ENCODE results near the gene SYVN1. TPM values are rescaled to one million over a fixed set of nuclear protein-coding genes. Genes with fewer than 3 reads are reported as not detected.

SYVN1 gene
- total and polyA plus RNA-seq, 10 of the 15 experiments (the other 5 are each of a cell fraction or from before 2014, with no cell fraction given) = 0.79 to 63.6 (median 20.1) TPM

GRCh38 chr11:65087216-65087615 lies 47.1 kb downstream of the SYVN1 start:
- Histone ChIP-seq H3K9me3 (replicated peaks; ENCODE audit: control insufficient read depth, insufficient read depth, low read length) (no peaks in the 10 kb centered on the region), H4K20me1 (ENCODE audit: control insufficient read depth, insufficient read depth) (no peaks in the 10 kb centered on the region), H3K4me1 (ENCODE audit: control insufficient read depth, insufficient read depth, low read length) (peaks cover 7% of the 10 kb centered on the region), H3K79me2 (ENCODE audit: control insufficient read depth, insufficient read depth, low read length) (peaks cover 26% of the 10 kb centered on the region), H3K27ac (ENCODE audit: control insufficient read depth, insufficient read depth) (no peak overlapping the region), H3K4me3 (no peak overlapping the region), H2AFZ (ENCODE audit: control insufficient read depth, low read depth, low read length) (no peak overlapping the region), H3K36me3 (ENCODE audit: control insufficient read depth in 2 of 2, insufficient read depth in 2 of 2, low read length in 1 of 2) (peaks cover 5 to 11% of the 10 kb centered on the region in 2 experiments), H3K27me3 (replicated peaks in 1 of 2; ENCODE audit: control insufficient read depth in 2 of 2, insufficient read depth in 2 of 2, low read length in 1 of 2) (no peaks in the 10 kb centered on the region), H3K9ac (ENCODE audit: control insufficient read depth, insufficient read depth, low read length) (no peak overlapping the region), H3K4me2 (ENCODE audit: control insufficient read depth, insufficient read depth) (no peak overlapping the region)
- in situ Hi-C loops (cut with MboI) = no loop called here
- WGBS (ENCODE audit: insufficient coverage, insufficient replicate concordance, low lambda C conversion rate, missing lambda C conversion rate) = 90% methylated on average over 11 of the region's 11 CpGs
- intact Hi-C loops (cut with micrococcal nuclease; ENCODE audit: unreplicated experiment) = no loop called here
- BruUV-seq (replicated peaks) = no TSS peak
- ATAC-seq (no peak), FAIRE-seq (no peak), DNase-seq (ENCODE audit: low read depth, low spot score) (no peak)
- TF ChIP-seq SP1 (IDR thresholded peaks at IDR 0.05; ENCODE audit: low read depth, low read length) (no peak), IKZF2 (IDR thresholded peaks at IDR 0.05) (no peak), PRDM15 (CRISPR knock-in tag; IDR thresholded peaks at IDR 0.05) (no peak), CHD1 (IDR thresholded peaks at IDR 0.05; ENCODE audit: low read depth, low read length) (no peak), HDGF (IDR thresholded peaks at IDR 0.05) (no peak), TBL1XR1 (IDR thresholded peaks at IDR 0.05; ENCODE audit: low read depth, low read length) (no peak), SKIL (IDR thresholded peaks at IDR 0.05; ENCODE audit: low read depth, poor library complexity, severe bottlenecking) (no peak), POLR2A (IDR thresholded peaks at IDR 0.05; ENCODE audit: low read depth, low read length) (no peak)
- SMC1A ChIA-PET (ENCODE audit: uncharacterized antibody, unreplicated experiment) = no interaction called here
- POLR2A ChIA-PET = no interaction called here
- CTCF ChIA-PET = no interaction called here
- RAD21 ChIA-PET (ENCODE audit: unreplicated experiment) = no interaction called here
